GM23338 (cell line): Measurements from ENCODE around the gene GAK.

ENCODE experiments used
- CREB1 ChIP-seq: fragments of 250-450 bp; sonication (Bioruptor Pico); IDR thresholded peaks from 2 replicates; pipeline ENCODE4 v1.5.0; 2020; ENCODE audit warnings: low read depth, mild to moderate bottlenecking, moderate library complexity
- CTCF ChIP-seq, 2 experiments: fragments of 200-600 bp in 1 of 2; sonication (generic) in 1 of 2; conservative IDR thresholded peaks; 2 replicates each; pipeline versions ENCODE4 v1.5.1 to v1.6.1; 2016 to 2017; ENCODE audit warnings: antibody characterized with exemption in 2 of 2, low read depth in 2 of 2, mild to moderate bottlenecking in 2 of 2, moderate library complexity in 1 of 2
- ETS1 ChIP-seq: IDR thresholded peaks from 2 replicates; pipeline ENCODE4 v1.6.1; 2016; ENCODE audit warnings: antibody characterized with exemption
- EZH2 ChIP-seq: fragments of 200-600 bp; sonication (generic); IDR thresholded peaks from one replicate; pipeline ENCODE4 v1.8.0; 2017; ENCODE audit warnings: antibody characterized with exemption, mild to moderate bottlenecking, low read depth; ENCODE audit not compliant: unreplicated experiment
- EZH2phosphoT487 ChIP-seq: fragments of 200-600 bp; sonication (generic); IDR thresholded peaks from one replicate; pipeline ENCODE4 v1.8.1; 2018; ENCODE audit warnings: antibody characterized with exemption; ENCODE audit not compliant: unreplicated experiment
- JUNB ChIP-seq: IDR thresholded peaks from one replicate; pipeline ENCODE4 v1.6.1; 2016; ENCODE audit warnings: antibody characterized with exemption; ENCODE audit not compliant: unreplicated experiment
- NANOG ChIP-seq: IDR thresholded peaks from 2 replicates; pipeline ENCODE4 v1.6.1; 2016; ENCODE audit warnings: antibody characterized with exemption, borderline replicate concordance
- POLR2AphosphoS5 ChIP-seq: IDR thresholded peaks from 2 replicates; pipeline ENCODE4 v1.6.1; 2016; ENCODE audit warnings: antibody characterized with exemption, low read depth
- REST ChIP-seq: IDR thresholded peaks from one replicate; pipeline ENCODE4 v1.6.1; 2018; ENCODE audit warnings: antibody characterized with exemption; ENCODE audit not compliant: unreplicated experiment
- ZNF114 ChIP-seq: fragments of 250-450 bp; sonication (Bioruptor Pico); IDR thresholded peaks from 2 replicates; pipeline ENCODE4 v1.5.0; 2020; ENCODE audit warnings: mild to moderate bottlenecking, moderate library complexity

- TF ChIP-seq EZH2 (no peak), CTCF (conservative IDR thresholded peaks at IDR 0.05; ENCODE audit: low read depth in 2 of 2) (no peak), ZNF114 (CRISPR knock-in tag) (no peak), CREB1 (CRISPR knock-in tag) (no peak), POLR2AphosphoS5 (no peak), REST (no peak), JUNB (no peak), ETS1 (no peak), EZH2phosphoT487 (no peak), NANOG (no peak)
These were observed 107.6 kb downstream of the GAK start for GRCh38 chr4:824461-825062.
